OCI-M2 (cell line): Measurements from ENCODE around the gene NEK8.

ENCODE experiments used
- DNase-seq: peaks from one replicate; lab custom pipeline; 2025; ENCODE audit not compliant: unreplicated experiment; lab: John Stamatoyannopoulos, UW

Gene NEK8

DNA sequence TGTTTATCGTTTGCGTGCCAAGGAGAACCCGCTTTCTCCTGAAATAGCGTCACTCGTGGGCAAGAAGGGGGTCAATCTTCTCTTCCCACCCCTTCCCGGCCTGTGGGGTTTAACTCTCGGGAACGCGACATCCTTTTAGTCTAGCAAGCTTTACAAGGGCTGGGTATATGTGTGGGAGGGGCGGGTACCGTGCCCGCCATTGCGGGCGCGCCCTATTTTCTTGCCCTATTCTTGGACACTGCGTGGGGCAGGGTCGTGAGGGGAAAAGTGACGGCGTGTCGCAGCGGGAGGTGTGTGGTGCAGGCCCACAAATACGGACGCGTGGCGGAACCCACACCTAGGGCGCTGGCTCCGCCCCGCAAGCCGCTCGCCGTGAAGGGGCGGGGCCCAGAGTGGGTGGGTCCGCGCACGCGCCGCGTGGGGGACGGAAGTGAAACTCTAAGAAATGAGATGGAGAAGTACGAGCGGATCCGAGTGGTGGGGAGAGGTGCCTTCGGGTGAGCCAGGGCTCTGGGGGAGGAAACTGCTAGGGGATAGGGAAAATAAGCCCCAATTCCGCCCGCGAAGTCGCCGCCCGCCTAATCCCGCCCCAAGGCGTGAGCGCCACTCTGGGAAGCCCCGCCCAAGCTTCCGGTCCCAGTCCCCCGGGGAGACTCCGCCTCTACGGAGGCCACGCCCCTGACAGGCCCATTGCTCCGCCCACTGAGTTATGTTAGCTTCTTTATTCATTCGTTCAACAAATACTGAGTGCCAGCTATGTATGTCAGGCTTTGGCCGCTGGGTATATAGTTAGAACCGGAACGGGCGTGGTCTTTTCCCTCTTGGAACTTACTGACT lies at the start of gene NEK8:
Gene NEK8, plus strand, starts transcription at position 425 of the 837 bp plus-strand sequence. Its CDS starts 26 bp downstream, at position 451.
- DNase-seq, result peak; percentile 90

DNA sequence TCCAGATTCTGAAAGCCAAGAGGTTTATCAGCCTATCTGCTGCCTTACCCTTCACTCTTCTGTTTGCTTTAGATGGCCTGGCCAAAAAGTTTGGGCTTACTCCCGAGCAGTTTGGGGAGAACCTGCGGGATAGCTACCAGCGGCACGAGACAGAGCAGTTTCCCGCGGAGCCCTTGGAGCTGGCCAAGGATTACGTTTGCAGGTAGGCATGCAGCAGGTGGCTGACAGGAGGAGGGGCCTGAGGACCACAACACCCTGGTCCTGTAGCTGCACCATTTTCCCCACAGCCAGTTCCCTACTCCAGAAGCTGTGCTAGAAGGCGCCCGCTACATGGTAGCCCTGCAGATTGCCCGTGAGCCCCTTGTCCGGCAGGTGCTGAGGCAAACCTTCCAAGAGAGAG lies 45.9 kb upstream of the NEK8 start:
- no peak for DNase-seq

DNA sequence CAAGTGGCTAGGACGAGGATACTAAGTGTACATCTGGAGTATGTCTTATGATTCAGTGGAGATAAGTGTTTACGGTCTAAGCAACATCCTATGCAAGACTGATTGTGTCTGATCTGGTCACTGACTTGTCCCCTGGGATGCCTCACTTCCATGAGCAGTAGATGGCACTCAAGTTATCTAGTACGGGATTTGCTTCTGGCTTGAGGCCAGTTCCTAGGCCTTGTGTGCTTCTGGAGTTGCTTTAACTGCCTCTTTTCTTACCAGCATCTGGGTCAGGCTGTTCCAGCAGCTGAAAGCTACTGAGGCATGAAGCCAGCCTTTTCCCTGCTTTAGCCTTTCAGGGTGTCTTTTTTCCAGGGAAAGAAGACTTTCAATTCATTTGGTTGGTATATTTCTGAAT lies 43.6 kb upstream of the NEK8 start:
- DNase-seq, result no peak

DNA sequence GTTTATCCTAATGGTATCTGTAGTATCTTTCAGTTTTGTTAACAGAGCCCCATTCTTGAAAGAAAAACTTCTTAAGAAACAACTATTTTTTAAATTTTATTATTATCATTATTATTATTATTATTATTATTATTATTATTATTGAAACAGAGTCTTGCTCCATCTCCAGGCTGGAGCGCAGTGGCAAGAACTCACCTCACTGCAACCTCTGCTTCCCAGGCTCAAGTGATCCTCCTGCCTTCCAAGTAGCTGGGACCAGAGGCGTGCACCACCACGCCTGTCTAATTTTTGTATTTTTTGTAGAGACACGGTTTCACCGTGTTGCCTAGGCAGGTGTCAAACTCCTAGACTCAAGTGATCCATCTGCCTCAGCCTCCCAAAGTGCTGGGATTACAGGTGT lies 43.2 kb upstream of the NEK8 start:
- no peak for DNase-seq

DNA sequence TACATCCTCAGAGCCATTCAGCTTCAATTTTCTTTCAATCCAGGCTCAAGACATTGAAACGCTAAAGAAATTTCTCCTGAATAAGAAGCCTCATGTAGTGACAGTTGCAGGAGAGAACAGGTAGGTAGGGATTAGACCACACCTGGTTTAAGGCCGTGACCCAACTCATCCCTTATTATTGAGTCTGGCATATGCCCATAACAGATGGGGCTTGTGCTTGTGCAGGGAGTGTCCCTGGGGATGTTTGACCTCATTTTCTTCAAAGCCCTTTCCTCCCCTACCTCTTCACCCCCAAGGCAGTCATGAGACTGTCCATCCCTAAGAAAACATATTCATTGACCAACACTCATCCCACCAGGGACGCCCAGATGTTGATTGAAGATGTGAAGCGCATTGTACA lies 42.3 kb upstream of the NEK8 start:
- no peak for DNase-seq

DNA sequence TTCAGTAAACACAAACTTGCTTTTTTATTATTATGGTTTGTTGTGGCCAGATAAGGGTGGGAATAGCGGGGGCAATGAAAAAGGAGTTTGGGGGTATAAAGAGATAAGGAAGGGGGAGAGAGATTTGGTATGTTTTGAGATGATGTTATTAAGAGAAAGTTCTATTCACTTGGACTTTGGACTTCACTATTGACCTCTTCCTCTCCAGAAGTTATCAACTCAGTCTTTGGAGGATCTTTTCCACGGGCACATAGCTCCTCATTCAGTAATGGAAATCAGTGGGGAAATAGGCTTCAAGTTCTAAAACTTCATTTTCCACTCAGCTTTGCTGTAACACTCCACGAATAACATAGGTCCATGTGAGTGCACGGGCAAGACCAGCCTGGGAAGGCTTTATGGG lies 40.1 kb upstream of the NEK8 start:
- DNase-seq, result no peak

DNA sequence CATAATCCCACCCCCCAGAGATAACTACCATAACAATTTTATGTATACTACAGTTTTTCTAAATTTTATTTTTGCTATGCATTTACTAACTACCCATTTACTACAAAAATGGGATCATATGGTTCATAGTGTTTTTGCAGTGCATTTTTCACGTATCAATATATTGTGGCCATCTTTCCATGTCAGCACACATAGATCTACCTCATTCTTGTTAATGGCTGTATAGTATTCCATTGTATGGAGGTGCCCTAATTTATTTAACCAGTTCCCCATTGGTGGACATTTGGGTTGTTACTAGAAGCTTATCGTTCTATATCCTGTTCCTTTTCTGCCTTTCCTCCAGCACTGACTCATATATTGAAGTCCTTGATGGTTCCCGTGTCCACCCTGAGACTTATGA lies 39.6 kb upstream of the NEK8 start:
- DNase-seq, result no peak

DNA sequence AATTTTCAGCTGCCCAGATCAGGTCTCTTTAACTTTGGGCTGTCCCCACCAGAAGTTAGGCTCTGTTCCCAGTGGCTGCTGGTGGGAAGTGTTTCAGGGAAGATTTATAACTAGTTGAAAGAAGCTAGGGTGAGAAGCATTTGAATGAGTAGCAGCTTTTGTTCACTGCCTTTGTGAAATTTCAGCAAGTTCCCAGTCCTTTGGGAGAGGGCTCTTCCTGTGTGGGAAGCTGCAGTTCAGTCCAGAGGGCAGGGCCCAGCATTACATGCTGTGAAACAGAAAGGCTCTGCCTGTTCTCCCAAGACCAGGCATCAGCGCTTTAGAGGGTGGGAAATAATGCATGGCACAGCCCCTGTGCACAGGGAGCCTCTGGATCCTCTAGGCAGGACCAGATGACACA lies 34.7 kb upstream of the NEK8 start:
- DNase-seq, result no peak

DNA sequence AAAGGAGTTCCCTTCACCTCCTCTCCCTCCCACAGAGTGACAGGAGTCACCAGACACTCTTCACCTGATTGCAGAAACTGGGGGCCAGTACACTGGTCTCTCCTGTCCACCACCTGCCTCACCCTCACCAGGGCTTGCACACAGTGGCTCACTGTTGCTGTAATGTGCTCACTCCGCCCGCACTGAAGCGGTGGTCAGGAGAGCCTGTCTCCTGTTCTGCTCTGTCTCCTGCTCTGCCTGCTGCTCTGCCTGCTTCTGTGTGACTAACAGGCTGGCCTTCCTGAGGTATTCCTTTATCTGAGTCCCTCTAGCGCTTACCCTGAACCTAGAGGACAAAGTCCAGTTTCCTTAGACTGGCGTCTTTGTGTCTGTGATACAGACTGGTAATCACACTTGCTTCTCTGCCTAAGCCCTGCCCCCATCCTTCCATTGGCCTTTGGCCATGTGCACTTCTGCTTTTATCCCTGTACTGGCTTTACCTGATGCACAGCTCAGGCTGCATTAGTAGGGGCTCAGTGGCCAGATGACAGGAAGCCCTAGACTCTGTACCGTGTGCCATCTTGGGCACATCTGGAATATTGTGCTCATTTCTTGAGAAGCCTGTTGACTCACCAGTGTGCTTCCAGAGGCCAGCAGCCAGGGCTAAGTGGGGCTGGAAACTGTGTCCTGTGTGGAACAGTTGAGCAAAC lies 30.2 kb upstream of the NEK8 start:
- no peak for DNase-seq

DNA sequence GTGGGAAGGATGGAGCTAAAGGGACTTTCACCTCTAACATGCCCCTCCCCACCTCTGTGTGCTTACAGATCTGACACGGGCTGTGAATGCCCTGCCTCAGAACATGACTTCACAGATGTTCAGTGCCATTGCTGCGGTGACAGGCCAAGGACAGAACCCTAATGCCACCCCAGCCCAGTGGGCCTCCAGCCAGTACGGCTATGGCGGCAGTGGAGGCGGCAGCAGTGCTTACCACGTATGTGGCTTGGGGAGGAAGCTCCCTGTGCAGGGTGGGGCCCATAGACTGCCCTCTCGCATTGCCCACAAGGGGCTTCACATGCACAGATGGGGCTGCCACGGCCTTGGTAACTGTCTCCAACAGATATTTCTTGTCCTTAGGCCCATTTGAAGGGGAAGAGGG lies 28.3 kb upstream of the NEK8 start:
- DNase-seq, result no peak

DNA sequence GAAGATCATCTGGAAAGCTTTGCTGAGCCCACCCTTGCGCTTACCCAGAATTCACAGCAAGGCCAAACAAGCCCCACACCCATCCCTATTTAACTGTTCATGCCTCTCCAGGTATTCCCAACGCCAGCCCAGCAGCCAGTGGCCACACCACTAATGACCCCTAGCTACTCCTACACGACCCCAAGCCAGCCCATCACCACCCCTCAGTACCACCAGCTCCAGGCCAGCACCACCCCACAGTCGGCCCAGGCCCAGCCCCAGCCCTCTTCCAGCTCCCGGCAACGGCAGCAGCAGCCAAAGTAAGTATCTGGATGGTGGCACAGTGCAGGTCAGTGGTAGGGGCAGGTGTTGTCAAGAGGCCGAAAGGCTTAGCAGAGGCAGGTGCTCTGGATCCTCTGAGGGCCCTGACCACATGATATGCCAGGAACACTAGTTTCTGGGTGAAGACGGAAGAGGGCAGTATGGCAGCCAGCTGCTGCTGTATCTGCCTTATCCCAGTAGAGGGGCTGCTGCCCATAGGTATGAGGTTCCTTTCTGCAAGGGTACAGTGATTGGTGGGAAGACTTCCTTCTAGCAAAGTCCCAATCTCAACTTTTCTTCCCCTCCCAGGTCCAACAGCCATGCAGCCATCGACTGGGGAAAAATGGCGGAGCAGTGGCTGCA lies 27.6 kb upstream of the NEK8 start:
- DNase-seq, result no peak

DNA sequence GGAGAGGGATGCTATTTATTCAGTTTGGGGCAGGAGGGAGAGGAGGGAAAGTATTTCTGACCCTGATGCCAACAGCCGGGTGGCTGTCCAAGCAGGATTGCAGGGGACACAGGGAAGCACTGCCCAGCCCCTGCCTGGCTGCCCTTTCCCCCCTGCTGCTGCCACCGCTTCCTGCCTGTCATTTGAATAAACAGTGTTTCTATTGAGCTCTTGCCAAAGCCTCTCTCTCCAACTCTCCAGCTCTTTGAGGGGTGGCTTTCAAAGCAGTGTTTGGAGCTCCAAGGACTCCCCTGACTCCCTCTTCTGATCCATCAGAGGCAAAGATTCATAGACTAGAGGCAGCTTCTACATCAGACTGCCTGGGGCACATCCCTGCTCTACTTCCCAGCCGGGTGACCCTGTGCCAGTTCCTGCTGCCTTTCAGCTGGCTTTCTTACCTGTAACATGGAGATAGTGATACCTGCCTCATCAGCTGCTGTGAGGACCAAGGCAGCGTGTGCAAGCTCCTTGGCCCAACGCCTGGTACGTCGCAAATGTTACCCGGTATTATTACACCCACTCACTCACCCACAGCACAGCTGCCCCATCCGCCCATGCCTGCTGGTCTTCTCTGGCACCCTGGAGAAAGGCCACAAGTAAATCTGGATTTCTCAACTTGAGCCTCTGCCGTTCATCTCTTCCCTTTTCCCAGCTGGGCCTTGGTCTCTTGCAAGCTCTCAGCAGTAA lies 26.4 kb upstream of the NEK8 start:
- no peak for DNase-seq

DNA sequence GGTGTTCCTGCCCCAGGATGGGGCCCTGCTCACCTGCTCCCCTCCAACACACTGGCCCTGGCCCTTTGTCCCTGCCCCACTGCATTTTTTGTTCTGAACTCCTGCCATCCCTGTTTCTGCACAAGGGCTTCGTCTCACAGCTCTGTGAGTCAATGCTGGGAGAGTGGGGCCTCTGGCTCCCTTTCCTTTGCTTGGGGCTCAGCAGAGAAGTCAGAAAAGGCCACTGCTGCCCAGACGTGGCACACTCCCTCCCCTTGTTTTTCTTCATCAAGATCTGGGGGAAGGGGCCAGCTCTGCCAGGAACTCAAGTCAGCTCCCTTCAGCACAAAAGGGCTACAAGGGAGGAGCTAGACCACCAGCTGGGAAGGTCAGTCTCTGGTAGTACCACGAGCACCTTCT lies 25.8 kb upstream of the NEK8 start:
- no peak for DNase-seq

DNA sequence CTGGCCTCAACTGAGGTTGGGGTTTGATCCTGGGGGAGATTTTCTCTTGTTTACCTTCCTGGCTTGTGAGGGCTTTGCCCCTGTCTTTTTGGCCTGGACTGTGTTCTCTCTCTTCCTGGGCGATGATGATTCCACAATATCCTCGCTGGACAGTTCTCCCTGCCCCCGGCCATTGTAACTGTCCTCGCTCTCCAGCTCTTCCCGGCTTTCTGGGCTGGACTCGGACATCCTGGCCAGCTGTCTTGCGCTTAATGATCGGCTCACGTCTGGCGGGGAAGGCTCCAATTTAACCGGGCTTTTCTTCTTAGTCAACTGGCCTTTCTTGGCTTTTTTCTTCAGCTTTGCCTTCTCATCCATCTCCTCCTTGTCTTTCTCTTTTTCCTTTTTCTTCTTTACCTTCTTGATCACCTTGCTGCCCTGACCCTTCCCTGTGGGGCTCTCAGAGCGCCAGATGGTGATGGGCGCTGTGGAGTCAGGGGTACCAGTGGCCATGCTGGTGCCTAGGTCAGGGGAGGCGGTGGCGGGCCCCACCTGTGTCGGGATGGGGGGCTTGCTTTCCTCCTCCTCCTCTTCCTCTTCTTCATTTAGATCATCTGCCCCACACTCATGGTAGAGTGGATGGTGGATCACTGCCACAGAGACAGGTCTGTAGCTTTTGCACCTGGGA lies 24.9 kb upstream of the NEK8 start:
- DNase-seq, result no peak

DNA sequence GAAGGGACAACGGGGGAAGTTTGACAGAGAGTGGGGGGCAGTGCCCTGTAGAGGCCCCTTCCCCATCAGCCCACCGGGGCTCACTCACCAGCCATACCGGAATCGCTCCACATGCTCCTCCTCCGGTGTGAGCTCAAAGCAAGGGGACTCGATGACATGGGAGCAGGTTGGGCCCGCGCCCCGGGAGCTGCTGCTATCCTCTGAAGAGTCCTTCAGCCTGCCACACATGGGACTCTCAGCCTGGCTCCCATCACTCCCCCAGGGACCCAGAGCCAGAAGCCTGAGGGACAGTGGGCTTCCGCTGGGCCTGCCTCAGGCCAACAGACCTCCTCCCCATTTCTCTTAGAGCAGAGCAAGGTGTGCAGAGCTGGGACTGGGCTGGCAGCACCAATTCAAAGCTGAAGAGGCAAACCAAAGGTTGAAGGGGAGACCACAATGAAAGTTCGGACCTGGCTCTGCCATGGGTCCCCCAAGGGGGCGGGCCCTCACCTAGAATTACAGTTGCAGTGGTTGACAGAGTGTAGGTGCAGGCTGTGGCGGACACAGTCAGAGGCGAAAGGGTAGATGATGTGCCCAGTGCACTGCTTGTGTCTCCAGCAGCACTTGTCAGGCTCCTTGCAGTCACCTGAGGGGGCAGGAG lies 24.2 kb upstream of the NEK8 start:
- DNase-seq, result no peak

DNA sequence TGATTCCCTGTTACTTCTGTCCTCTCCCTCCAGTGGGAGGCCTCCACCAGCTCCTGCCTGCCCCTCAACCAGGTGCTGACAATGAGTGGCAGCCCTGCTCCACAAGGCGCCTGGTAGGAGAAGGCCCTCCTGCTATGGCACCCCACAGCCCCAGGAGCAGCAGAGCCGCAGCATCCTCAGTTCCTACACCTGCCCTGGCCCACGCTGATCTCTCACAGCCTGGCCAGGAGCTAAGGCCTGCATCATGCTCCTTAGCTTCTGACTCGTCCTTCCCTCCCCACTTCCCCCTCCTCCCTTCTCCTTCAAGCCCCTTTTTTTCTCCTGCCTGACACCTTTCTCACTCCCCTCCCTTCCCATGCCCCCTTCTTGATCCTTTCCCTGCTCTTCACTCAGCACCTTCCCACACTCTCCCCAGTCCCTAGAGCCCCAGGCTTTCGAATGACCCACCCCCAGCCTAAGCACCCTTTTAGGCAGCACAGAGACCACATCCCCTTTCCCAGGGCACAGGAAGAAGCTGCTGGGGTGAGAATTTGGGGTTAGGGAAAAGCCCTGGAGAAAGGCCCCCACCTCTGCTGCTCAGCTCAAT lies 23.4 kb upstream of the NEK8 start:
- DNase-seq, result no peak

DNA sequence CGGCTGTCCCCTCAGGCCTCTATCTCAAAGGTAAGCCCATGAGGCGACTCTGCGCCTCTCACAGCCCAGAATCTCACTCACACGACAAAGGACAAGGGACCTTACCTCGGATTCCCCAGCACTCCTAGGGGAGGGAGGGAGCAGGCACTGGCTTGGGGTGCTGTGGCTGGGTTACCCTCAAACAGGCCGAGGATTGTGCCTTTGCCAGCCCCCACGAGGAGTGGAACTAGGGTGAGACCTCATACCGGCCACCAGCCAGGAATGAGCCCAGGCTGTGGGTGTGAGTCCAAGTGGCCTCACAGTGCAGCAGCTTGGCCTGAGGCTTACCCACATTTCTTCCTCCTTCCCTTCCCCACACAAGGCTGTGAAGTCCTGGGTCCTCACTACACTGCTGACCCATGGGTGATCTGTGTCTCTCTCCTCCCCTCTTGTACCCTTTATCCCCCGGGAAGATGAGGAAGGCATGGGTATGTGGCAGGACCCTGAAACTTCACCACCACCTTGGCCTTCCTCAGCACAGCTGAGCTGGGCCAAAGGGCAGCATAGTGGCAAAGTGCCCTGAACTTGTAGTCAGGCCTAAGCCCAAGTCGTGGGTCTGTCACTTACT lies 22.8 kb upstream of the NEK8 start:
- no peak for DNase-seq

DNA sequence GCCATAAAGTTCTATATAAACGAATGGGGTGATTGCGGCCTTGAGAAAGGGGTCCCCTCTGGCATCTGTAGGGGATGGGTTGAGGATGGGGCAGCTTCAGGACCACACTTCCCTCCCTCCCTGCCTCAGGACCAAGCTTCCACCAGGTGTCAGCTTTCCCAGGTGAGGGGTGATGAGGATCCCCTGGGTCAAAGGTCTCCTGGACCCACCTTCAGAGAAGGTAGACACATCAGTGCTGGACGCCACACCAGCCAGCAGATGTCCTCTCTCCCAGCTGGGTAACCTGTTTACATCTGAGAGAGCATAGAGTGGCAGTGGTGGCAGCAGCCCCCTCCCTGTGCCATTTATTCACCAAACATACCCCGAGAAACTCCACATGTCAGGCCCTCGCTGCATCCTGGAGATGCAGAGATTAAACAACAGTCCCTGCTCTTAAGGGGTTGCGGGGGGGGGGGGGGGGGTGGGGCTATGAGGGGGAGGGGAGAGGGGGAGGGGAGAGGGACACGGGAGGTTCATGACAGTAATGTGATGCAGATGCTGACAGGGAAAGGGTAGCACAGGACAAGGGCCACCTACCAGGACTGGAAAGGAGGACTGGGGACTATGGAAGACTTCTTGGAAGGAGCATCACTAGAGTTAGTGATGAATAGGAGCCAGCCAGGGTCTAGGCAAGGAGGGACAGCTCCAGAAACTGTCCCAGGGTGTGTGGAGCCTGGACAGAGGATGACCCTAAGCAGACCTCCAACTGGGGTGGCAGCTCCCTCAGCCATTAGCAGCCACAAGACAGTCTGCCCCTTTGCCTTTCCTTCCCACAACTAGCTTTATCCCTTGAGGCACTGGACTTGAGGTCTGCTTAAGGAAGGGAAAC lies 21.9 kb upstream of the NEK8 start:
- DNase-seq, result no peak

DNA sequence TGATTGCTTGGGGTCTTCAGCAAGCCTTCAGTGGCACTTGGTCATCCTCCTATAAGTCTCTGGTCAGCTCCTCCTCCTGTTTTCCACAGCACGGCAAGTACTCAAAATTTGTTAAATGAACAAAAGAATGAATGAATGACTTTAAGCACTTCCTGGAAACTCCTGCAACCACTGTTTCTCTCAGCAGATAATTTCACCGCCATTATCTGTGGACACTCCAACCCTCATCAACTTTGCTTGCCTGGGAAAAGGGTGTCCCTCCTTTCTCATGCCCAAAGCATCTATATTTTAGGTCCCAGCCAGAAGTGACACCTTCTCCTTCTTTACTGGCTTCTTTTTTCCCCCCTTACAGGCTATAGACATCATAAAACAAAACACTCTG lies 21.3 kb upstream of the NEK8 start:
- DNase-seq, result no peak
